B cell (primary cell): ENCODE measurements around the gene WASF3. TPM values are rescaled to one million over a fixed set of nuclear protein-coding genes. Genes with fewer than 3 reads are reported as not detected.

Experiments used
- ATAC-seq: fragments of 200-7000 bp; cut with Tn5 transposase; one replicate; pipeline ENCODE4 v1.10.0; 2021; ENCODE audit warnings: low read depth, mild to moderate bottlenecking, moderate number of reproducible peaks, moderate library complexity
- CTCF ChIA-PET: fragments of 350-600 bp; sonication (Branson Sonifier 250); formaldehyde crosslinking; loops from one replicate; lab custom pipeline; 2021; ENCODE audit warnings: antibody characterized with exemption, inconsistent platforms; lab: Charles Lee
- POLR2A ChIA-PET: fragments of 350-600 bp; sonication (Branson Sonifier 250); formaldehyde crosslinking; loops from one replicate; lab custom pipeline; 2021; ENCODE audit warnings: antibody characterized with exemption; lab: Charles Lee
- DNase-seq: peaks from one replicate; pipeline ENCODE4 v3.0.0; 2013
- H2AFZ ChIP-seq: 2 replicates; pipeline ENCODE4 v1.6.1; 2012; ENCODE audit warnings: mild to moderate bottlenecking, low read depth, low read length; ENCODE audit not compliant: insufficient read depth, poor library complexity, severe bottlenecking
- H3K27ac ChIP-seq, 2 donors: 1 replicate in 1 of 2; 2 replicates in 1 of 2; pipeline ENCODE4 v1.5.1; 2012 to 2013; ENCODE audit warnings: low read length in 2 of 2, mild to moderate bottlenecking in 2 of 2, moderate library complexity in 1 of 2
- H3K27me3 ChIP-seq, 4 experiments: fragments of 200-600 bp in 1 of 4; sonication (generic) in 1 of 4; replicated peaks in 1 of 4; 1 replicate in 2 of 4; 2 replicates in 2 of 4; pipeline versions ENCODE4 v1.6.1 to v1.7.0; 2013 to 2016; ENCODE audit warnings: low read length in 3 of 4, mild to moderate bottlenecking in 2 of 4, mixed read lengths in 1 of 4, moderate library complexity in 1 of 4; ENCODE audit not compliant: insufficient read depth in 4 of 4, control insufficient read depth in 3 of 4; ENCODE audit errors: control extremely low read depth in 1 of 4
- H3K36me3 ChIP-seq, 2 experiments: replicated peaks in 1 of 2; 1 replicate in 1 of 2; 2 replicates in 1 of 2; pipeline versions ENCODE4 v1.6.1 to v1.7.1; 2013; ENCODE audit warnings: low read length in 1 of 2; ENCODE audit not compliant: insufficient read depth in 2 of 2, control insufficient read depth in 1 of 2; ENCODE audit errors: control extremely low read depth in 1 of 2, extremely low read depth in 1 of 2
- H3K4me1 ChIP-seq, 2 donors: fragments of 200-600 bp in 1 of 2; sonication (generic) in 1 of 2; 1 replicate in 1 of 2; 2 replicates in 1 of 2; pipeline versions ENCODE4 v1.5.1 to v1.6.1; 2013 to 2017; ENCODE audit warnings: low read length in 2 of 2; ENCODE audit not compliant: control insufficient read depth in 2 of 2, insufficient read depth in 2 of 2
- H3K4me2 ChIP-seq: replicated peaks from 2 replicates; pipeline ENCODE3; 2012; ENCODE audit warnings: mild to moderate bottlenecking, low read depth, low read length; ENCODE audit not compliant: poor library complexity, severe bottlenecking
- H3K4me3 ChIP-seq, 5 experiments: fragments of 200-600 bp in 1 of 5; sonication (generic) in 1 of 5; 1 replicate in 3 of 5; 2 replicates in 2 of 5; pipeline versions ENCODE4 v1.5.1 to v1.7.0; 2011 to 2016; ENCODE audit warnings: low read length in 4 of 5, mild to moderate bottlenecking in 4 of 5, low read depth in 2 of 5, control low read depth in 1 of 5, moderate library complexity in 1 of 5; ENCODE audit not compliant: insufficient read depth in 1 of 5; ENCODE audit errors: control extremely low read depth in 1 of 5, extremely low read depth in 1 of 5
- H3K79me2 ChIP-seq: fragments of 200-600 bp; sonication (generic); one replicate; pipeline ENCODE4 v1.6.0; 2016; ENCODE audit warnings: low read length; ENCODE audit not compliant: control insufficient read depth, insufficient read depth
- H3K9ac ChIP-seq: fragments of 200-600 bp; sonication (generic); 2 replicates; pipeline ENCODE4 v1.6.1; 2017; ENCODE audit warnings: mild to moderate bottlenecking, low read length, moderate library complexity
- H3K9me3 ChIP-seq, 3 donors: one replicate each; pipeline versions ENCODE4 v1.6.1 to v1.7.1; 2013; ENCODE audit warnings: low read length in 2 of 3; ENCODE audit not compliant: control insufficient read depth in 2 of 3, insufficient read depth in 1 of 3; ENCODE audit errors: control extremely low read depth in 1 of 3
- H4K20me1 ChIP-seq: 2 replicates; pipeline ENCODE4 v1.6.0; 2012; ENCODE audit warnings: mild to moderate bottlenecking, low read length; ENCODE audit not compliant: insufficient read depth, control insufficient read depth, poor library complexity, severe bottlenecking
- H3K27ac Mint-ChIP-seq: one replicate; pipeline ENCODE4 v1.8.0; 2021; ENCODE audit warnings: mixed read lengths
- H3K27me3 Mint-ChIP-seq: one replicate; pipeline ENCODE4 v1.8.0; 2021; ENCODE audit warnings: mixed read lengths
- H3K4me1 Mint-ChIP-seq: one replicate; pipeline ENCODE4 v1.8.0; 2021; ENCODE audit warnings: mixed read lengths
- H3K4me3 Mint-ChIP-seq: one replicate; pipeline ENCODE4 v1.8.0; 2021; ENCODE audit warnings: mixed read lengths
- H3K9me3 Mint-ChIP-seq: one replicate; pipeline ENCODE4 v1.8.0; 2022; ENCODE audit warnings: mixed read lengths; ENCODE audit not compliant: insufficient read depth
- EZH2 ChIP-seq: IDR thresholded peaks from 2 replicates; pipeline ENCODE4 v1.6.1; 2012; ENCODE audit warnings: borderline replicate concordance, low read depth, mild to moderate bottlenecking, moderate library complexity, low read length; ENCODE audit not compliant: insufficient read depth, poor library complexity, severe bottlenecking
- WGBS: methylation state at CpG from one replicate; pipeline ENCODE4 v1.1.5; 2013; ENCODE audit warnings: missing lambda C conversion rate; ENCODE audit not compliant: insufficient coverage; 5-methylcytosine and 5-hydroxymethylcytosine counted together
- intact Hi-C: fragments of 100-400 bp; cut with micrococcal nuclease; formaldehyde crosslinking; loops from one replicate; pipeline ENCODE4 v1.10.0; 2022
- polyA plus RNA-seq: library from polyadenylated mRNA; depleted of rRNA; stranded (reverse); fragments of >200 nt; gene quantifications from 2 replicates; pipeline ENCODE4 v1.2.3, GENCODE V29; 2012
- total RNA-seq, 2 donors: library from RNA; stranded (reverse); fragments of 120-200 nt in 1 of 2; gene quantifications; 1 replicate in 1 of 2; 2 replicates in 1 of 2; pipeline versions ENCODE4 v1.2.3 to v1.2.4, GENCODE V29; 2013 to 2022
- TF ChIP-seq, protein P1 (sequence below): fragments of 200-600 bp; IDR thresholded peaks from one replicate; pipeline ENCODE4 v1.8.0; 2022; ENCODE audit warnings: antibody characterized with exemption, mild to moderate bottlenecking

WASF3 gene
- total and polyA plus RNA-seq, 2 donors (not counting 1 experiment from before 2014, with no cell fraction given) = 0.18 to 0.89 TPM

DNA sequence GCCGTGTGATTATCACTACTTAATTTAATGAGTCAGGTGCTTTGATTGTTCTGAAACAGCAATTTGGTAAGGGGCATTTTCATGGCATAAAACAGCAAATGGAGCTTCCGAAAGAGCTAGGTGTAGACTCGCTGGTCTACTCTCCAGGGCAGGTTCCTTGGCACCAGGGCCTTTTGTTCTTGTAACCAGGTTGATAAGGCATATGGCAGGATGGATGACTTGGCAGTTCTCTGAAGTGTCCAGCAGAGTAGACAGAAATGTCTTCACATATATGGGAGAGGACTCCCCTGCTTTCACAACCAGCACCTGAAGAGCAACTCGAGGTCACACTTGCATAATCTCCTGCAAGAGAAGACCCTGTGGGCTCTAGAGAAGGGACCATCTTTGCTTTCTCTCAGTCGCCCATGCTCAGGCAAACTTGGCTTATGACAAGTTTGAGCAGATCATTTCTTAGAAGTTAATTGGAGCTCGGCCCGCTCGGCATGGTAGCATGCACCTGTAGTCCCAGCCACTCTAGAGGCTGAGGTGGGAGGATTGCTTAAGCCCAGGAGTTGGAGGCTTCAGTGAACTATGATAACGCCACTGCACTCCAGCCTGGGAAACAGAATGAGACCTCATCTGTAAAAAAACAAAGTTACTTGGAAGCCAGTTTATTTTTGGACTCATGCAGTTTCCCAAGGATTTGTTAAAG, 23.3 kb upstream of the WASF3 start:
- no peaks in the 10 kb centered on the region for H3K27me3 ChIP-seq
- H3K27me3 Mint-ChIP-seq = peaks cover 32% of the 10 kb centered on the region
- H3K9me3 Mint-ChIP-seq = no peaks in the 10 kb centered on the region
- no peaks in the 10 kb centered on the region for H3K9me3 ChIP-seq
- intact Hi-C loops = no loop called here
- DNase-seq (no peak), ATAC-seq (no peak)
- H3K27ac Mint-ChIP-seq = no peak overlapping the region
- 86% methylated on average over 7 of the region's 9 CpGs for WGBS
- no peaks in the 10 kb centered on the region for H3K36me3 ChIP-seq
- TF ChIP-seq, protein P1, sequence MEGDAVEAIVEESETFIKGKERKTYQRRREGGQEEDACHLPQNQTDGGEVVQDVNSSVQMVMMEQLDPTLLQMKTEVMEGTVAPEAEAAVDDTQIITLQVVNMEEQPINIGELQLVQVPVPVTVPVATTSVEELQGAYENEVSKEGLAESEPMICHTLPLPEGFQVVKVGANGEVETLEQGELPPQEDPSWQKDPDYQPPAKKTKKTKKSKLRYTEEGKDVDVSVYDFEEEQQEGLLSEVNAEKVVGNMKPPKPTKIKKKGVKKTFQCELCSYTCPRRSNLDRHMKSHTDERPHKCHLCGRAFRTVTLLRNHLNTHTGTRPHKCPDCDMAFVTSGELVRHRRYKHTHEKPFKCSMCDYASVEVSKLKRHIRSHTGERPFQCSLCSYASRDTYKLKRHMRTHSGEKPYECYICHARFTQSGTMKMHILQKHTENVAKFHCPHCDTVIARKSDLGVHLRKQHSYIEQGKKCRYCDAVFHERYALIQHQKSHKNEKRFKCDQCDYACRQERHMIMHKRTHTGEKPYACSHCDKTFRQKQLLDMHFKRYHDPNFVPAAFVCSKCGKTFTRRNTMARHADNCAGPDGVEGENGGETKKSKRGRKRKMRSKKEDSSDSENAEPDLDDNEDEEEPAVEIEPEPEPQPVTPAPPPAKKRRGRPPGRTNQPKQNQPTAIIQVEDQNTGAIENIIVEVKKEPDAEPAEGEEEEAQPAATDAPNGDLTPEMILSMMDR = no peak
- no peak for TF ChIP-seq EZH2
- no peaks in the 10 kb centered on the region for H3K4me1 ChIP-seq
- no peak overlapping the region for H3K4me3 ChIP-seq
- no peak overlapping the region for H3K9ac ChIP-seq
- H3K4me3 Mint-ChIP-seq = no peak overlapping the region
- H4K20me1 ChIP-seq = no peaks in the 10 kb centered on the region
- ChIA-PET POLR2A (no interaction called here), CTCF (no interaction called here)
- no peak overlapping the region for H3K27ac ChIP-seq
- no peaks in the 10 kb centered on the region for H3K4me1 Mint-ChIP-seq
- no peaks in the 10 kb centered on the region for H3K79me2 ChIP-seq
- no peak overlapping the region for H3K4me2 ChIP-seq
- no peak overlapping the region for H2AFZ ChIP-seq
